PC-3 (cell line): ENCODE results near the gene GPBP1L1.

Experiments used
- EZH2 ChIP-seq: fragments of 300-600 bp; sonication (generic); IDR thresholded peaks from one replicate; pipeline ENCODE4 v1.6.1; 2017; ENCODE audit warnings: antibody characterized with exemption, mild to moderate bottlenecking, low read length; ENCODE audit not compliant: unreplicated experiment
- EZH2phosphoT487 ChIP-seq: fragments of 300-600 bp; sonication (generic); IDR thresholded peaks from 2 replicates; pipeline ENCODE4 v1.6.1; 2018; ENCODE audit warnings: mild to moderate bottlenecking, antibody characterized with exemption, low read length, borderline replicate concordance
- TF ChIP-seq, protein P1 (sequence below): fragments of 300-600 bp; sonication (generic); conservative IDR thresholded peaks from 2 replicates; pipeline ENCODE4 v1.5.1; 2017; ENCODE audit warnings: antibody characterized with exemption, low read depth, mild to moderate bottlenecking, low read length

DNA sequence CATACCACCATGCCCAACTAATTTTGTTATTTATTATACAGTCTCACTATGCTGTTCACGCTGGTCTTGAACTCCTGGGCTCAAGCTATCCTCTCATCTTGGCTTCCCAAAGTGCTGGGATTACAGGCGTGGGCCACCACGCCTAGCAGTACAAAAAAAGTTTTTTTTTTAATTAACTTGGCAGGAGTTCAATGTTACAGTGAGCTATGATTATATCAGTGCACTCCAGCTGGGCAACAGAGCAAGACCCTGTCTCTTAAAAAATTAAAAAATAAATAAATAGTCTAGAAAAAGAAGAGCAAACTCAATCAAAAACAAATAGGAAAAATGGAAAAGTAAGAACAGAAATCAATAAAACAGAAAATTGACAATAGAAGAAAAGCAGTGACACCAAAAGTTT lies 27.4 kb upstream of the GPBP1L1 start:
- TF ChIP-seq, protein P1, sequence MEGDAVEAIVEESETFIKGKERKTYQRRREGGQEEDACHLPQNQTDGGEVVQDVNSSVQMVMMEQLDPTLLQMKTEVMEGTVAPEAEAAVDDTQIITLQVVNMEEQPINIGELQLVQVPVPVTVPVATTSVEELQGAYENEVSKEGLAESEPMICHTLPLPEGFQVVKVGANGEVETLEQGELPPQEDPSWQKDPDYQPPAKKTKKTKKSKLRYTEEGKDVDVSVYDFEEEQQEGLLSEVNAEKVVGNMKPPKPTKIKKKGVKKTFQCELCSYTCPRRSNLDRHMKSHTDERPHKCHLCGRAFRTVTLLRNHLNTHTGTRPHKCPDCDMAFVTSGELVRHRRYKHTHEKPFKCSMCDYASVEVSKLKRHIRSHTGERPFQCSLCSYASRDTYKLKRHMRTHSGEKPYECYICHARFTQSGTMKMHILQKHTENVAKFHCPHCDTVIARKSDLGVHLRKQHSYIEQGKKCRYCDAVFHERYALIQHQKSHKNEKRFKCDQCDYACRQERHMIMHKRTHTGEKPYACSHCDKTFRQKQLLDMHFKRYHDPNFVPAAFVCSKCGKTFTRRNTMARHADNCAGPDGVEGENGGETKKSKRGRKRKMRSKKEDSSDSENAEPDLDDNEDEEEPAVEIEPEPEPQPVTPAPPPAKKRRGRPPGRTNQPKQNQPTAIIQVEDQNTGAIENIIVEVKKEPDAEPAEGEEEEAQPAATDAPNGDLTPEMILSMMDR, result no peak
- no peak for TF ChIP-seq EZH2phosphoT487
- no peak for TF ChIP-seq EZH2
